OCI-LY3 (cell line): ENCODE results near the gene EHBP1L1.

Source experiments
- CTCF ChIP-seq: fragments of 200-600, 300-600 bp; sonication (generic); IDR thresholded peaks from 2 replicates; pipeline ENCODE4 v1.5.1; 2014; ENCODE audit warnings: antibody characterized with exemption, low read length, low read depth
- EZH2phosphoT487 ChIP-seq: fragments of 200-600 bp; shearing (Covaris generic); IDR thresholded peaks from 2 replicates; pipeline ENCODE4 v1.6.1; 2018; ENCODE audit warnings: antibody characterized with exemption, mixed run types, low read depth

- TF ChIP-seq CTCF (no peak), EZH2phosphoT487 (no peak)
These were observed 62.1 kb downstream of the EHBP1L1 start, which contains the start of gene SIPA1 for GRCh38 chr11:65637794-65638419.
